GM15510 (cell line): ENCODE results near the gene IL13RA1.

Experiments
- POLR2A ChIP-seq: IDR thresholded peaks from 3 replicates; pipeline ENCODE4 v1.6.1; 2011; ENCODE audit warnings: borderline replicate concordance; ENCODE audit not compliant: insufficient read length; ENCODE audit errors: extremely low read depth

The IL13RA1 gene

DNA sequence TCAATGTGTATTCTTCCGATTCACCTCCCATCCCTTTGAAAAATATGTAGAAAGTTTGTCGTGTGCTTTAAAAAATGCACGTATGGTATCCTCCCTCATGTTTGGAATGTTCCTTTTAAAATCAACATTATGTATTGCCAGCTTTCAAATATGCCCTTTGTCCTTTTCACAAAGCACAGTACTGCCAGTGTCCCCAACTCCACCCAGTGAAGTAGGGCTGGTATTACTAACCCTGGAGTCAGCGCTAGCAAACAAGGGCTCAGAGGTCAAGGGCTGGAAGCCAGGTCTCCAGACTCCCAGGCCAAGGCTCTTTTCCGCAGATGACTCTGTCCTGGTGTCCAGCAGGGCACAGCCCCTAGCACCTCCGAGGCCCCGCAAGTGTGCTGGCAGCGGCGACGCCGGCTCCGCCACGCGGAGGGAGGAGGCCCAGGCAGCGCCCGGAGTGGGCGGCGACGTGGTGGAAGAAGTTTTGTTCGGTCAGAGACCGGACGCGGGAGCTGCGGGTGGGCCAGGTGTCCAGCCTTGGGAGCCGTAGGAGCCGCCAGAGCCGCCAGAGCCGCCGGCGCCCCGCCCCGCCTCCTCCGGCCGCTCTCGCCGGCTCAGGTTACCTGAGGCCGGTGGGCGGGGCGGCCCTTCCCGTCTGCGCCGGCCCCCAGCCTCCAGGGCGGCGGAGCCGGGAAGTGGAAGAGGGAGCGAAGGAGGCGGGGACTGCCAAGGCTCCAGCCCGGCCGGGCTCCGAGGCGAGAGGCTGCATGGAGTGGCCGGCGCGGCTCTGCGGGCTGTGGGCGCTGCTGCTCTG lies at the start of gene IL13RA1:
TSS of gene IL13RA1 (plus strand) at position 720 of the 799 bp plus-strand sequence. CDS start at position 753, 33 bp downstream.
- no peak for TF ChIP-seq POLR2A

GRCh38 chrX:118679290-118679689 lies 48.1 kb upstream of the IL13RA1 start:
- TF ChIP-seq POLR2A = no peak

DNA sequence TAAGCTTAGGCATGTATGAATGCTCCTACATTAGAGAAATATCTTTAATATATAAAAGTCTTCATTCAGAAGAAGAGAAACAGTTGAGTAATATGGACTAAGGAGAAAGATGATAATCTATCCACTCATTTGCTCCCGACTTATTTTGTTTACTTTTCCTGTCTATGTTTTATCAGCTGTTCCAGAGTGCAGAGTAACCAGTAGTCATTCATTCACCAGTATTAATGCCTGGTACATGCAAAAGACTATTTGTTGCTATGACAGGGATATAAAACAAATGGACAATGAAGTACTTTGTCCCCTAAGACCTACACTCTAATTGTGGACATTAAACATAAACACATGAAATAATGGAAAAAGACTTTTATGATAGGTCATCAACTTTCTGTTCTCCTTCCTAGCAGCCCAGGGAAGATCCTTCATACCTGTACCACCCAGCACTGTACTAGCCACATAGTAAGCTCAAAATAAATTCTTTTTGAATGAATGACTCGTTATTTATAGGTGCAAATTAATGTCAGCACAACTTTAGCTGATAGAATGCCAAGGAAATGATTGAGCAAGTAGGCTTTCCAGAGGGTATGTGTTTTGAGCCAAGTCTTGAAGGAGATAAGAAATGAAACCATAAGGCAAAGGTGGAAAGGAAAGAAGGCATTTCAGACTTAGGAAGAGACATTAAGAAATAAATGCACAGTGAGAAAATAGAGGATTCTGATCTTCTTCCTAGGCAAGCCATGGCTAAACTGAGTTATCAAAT lies 45.0 kb upstream of the IL13RA1 start:
- no peak for TF ChIP-seq POLR2A

DNA sequence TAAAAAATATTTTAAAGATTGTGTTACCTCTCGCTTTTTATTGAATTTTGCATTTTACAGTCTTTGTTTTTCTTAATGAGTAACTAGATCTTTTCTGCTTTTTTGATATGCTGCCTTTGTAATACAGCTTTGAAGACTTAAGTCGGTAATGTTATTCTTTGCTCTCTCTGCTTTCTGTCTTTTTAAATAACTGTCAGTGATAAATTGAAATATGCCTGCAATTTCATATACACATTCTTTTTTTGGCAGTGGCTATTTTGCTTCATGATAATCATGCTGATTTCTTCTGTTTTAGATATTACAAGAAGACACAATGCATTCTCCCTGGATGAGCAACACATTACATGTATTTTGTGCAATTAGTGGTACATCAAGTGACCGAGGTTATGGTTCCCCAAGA lies 42.0 kb upstream of the IL13RA1 start:
- TF ChIP-seq POLR2A = no peak

GRCh38 chrX:118688935-118689334 lies 38.5 kb upstream of the IL13RA1 start:
- no peak for TF ChIP-seq POLR2A

GRCh38 chrX:118693843-118694242 lies 33.6 kb upstream of the IL13RA1 start:
- no peak for TF ChIP-seq POLR2A

DNA sequence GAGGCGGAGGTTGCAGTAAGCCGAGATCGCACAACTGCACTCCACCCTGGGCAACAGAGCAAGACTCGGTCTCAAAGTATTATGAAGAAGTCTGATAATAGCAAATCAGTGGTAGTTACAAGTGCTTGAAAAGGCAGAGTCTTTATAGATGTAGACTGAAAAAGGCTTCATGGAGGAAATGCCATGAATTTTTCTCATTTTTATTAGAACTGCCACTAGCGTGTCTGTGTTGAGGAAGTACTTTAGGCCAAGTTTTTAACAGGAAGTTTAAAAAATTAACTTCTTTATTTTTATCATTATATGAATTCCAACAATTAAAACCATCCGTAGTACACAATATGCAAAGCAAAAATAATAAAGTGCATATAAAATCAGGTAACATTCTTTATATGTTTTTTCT lies 32.8 kb upstream of the IL13RA1 start:
- no peak for TF ChIP-seq POLR2A

GRCh38 chrX:118698516-118699170 lies 28.8 kb upstream of the IL13RA1 start:
- no peak for TF ChIP-seq POLR2A

GRCh38 chrX:118702741-118703140 lies 24.7 kb upstream of the IL13RA1 start:
- no peak for TF ChIP-seq POLR2A

DNA sequence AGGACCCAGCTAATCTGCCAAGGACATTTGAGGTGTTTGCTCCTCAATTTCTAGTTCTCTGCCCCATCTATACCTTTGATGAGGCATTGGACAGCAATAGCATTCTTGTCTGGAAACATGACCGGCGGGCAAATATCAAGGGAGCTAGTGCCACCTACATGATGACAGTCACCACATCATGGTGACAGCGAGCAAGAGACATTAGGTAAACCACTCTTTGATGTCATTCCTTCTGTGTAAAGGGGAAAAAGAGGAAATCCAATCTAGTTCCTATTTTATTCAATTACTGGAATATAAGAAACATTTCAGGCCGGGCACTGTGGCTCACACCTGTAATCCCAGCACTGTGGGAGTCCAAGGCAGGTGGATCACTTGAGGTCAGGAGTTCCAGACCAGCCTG lies 20.7 kb upstream of the IL13RA1 start:
- no peak for TF ChIP-seq POLR2A

DNA sequence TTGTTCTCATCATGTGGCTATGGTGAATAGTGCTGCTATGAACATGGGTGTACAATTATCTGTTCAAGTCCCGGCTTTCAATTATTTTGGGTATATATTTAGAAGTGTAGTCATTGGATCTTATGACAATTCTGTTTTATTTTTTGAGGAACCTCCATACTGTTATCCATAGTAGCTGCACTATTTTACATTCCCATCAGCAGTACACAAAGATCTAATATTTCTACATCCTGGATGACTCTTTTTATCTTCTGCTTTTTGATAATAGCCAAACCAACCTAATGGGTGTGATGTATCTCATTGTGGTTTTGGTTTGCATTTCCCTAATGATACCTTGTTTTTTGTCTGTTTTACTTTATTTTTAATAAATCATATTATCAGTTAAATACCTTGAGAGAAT lies 12.9 kb upstream of the IL13RA1 start:
- TF ChIP-seq POLR2A = no peak

DNA sequence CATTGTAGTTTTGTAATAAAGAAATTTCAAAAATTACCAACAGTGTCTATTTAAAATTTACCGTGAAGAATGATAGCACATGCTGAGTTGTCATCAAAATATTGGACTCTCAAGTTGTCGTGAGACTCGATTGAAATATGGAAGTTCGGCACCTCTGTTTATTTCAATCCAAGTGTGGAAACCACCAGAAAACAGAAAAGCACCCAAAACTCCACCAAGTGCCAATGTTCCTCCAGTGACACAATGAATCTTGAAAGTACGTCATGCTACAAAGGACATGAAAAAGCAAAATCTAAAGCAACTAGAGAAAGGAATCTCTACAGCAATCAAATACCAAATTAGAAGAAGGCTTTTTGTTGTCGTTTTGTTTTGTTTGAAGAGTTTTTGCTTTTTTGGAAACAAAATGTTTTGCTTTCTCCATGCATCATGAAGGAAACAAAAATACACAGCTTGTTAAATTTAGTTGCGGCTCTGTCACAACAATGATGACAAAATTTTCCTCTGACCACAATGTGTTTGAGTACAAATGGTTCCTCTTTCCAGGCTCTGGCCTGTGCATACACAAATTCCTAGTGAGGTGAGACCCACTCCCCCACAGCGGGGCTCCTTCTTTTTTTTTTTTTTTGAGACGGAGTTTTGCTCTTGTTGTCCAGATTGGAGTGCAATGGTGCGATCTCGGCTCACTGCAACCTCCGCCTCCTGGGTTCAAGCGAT lies 9.6 kb upstream of the IL13RA1 start:
- no peak for TF ChIP-seq POLR2A

GRCh38 chrX:118718737-118719136 lies 8.7 kb upstream of the IL13RA1 start:
- TF ChIP-seq POLR2A = no peak

DNA sequence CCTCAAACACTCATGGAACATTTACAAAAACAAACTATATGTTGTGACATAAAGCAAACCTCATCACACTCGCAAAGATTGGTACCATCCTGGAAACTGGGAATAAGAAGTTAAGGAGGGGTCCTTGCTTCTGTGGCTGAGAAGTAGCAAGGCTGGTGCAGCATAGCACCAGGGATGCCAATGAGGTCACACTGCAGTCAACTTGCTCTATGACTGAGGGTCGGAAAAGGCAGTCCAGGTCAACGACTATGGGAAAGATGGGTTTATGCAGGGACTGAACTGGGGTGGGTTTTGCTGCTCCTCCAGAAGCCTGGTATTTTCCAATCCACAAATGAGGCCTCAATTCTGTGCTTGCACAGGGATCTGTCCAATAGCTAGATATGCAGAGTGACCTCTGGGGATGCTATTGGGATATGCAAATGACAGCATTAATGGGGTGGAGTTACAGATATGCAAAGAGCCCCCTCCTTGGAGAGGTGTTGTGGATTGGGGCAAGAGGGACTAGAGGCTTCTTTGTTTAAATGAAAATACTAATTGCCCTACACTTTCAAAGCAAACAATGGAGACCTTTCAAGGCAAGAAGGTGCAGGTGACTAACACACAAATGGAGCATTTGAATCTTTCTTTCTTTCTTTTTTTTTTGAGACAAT lies 7.2 kb upstream of the IL13RA1 start:
- TF ChIP-seq POLR2A = no peak
